GM21381 (cell line): ENCODE results near the gene PLCB1.
"Not testable (repeated sequence)": the region's sequence is repeated elsewhere in the genome, so short reads cannot be mapped to it uniquely, and the experiment has no call there.

ENCODE experiments used
- ATAC-seq: cut with Tn5 transposase; IDR thresholded peaks from one replicate; pipeline ENCODE4 v1.9.1; 2021; ENCODE audit warnings: mild to moderate bottlenecking, moderate library complexity; ENCODE audit not compliant: unreplicated experiment

PLCB1 gene

DNA sequence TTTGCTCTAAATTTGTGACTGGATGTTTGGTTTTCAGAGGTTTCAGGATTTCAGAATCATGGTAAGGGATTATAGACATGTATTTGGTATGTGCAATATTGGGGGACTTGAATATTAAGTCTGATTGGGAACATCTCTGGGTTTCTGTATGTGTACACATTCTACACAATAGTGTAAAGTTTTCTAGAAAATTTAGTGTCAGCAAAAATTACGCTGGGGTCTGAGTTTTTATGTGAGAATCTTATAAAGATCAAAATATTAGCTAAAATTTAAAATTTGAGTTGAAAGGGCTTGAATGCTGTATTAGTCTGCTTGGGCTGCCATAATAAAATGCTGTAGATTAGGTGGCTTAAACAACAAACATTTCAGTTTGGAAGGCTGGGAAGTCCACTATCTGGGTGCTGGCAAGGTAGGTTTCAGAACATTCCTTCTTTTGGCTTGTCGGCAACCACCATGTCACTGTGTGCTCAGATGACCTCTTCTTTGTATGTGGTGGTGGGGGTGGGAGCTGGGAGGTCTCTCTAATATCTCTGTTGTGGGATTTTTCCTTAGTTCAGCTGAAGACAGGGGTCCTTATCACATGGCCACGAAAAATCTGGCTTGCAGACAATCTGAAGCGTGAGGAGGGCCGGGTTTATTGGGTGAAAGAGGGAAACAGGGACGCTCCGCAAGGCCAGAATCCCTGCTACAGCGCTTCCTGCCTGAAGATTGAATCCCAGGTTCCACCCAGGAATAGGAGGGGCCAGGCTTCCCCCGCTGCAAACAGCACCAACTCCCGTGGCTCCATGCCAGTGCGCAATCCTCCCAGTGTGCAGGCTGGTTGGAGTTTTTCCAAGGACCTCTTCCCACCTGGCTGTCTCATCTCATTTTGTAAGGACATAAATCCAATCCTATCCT, 299.7 kb downstream of the PLCB1 start:
- no peak for ATAC-seq

DNA sequence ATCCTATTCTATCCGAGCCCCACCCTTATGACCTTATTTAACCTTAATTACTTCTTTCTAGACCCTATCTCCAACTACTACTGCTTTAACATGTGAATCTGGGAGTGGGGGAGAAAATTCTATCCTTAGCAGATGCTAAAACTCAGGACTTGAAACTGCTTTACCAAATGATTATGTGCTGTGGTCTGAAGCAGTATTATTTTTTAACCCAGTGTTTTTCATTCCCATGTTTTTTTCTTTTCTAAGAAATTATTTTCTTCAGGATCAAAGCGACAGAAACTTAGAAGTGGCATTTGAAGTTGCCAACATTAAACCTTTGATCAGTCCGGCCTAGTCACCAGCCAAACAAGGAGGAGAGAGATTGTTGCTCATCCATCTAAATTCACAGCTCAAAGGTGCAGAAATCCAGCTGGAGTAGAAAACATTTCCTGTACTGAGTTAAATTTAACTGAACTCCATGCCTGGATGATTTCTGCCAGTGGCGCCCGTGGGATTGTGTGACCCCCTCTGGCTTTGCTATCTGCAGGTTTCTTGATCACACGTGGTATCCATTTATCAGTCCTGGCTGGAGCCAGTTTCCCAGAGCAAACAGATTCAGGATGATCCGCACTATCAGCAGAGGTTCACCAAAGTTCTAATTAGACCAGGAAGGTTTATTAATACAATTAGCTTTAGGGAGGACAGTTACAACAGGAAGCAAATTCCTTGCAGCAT, 300.5 kb downstream of the PLCB1 start:
- ATAC-seq = no peak

DNA sequence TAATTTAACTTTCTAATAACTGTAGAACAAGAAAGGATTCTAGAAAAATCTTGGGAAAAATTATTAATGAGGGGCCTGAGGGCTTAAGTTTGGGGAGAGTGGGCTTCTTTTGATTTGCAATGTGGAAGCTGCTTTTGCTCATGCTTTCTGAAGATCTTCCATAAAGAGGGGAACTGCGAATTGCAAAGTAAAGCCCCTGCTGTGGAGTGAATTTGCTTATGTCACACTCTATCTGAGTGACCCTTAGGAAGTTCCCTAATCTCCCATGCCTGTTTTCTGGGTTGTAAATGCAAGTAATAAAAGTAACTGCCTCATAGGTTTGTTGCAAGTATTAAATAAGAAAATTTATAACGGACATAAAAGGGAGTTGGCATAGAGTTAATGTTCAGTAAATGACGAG, 301.2 kb downstream of the PLCB1 start:
- no peak for ATAC-seq

DNA sequence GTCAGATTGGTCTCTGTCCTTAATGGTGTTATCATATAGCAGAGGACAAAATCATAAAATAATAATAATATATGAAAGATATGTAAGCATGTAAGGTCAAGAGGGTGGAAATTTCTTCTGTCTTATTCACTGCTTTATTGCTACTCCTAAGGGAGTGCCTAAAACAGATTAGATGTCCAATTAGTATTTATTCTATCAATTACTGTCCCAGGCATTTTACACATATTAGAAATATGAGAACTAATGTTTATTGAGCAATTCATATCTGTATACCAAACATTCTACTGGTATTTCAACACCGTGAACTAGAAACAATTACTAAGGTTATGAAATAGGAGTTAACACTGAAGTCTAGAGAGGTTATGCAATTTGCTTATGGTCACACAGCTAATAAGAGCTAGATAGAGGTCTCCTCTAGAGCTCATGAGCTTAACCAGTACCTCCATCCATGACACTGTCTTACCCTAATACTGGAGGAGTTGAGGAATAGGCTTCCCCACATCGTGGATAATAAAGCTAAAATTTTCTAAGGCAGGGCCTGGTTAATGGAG, 302.3 kb downstream of the PLCB1 start:
- ATAC-seq = no peak

DNA sequence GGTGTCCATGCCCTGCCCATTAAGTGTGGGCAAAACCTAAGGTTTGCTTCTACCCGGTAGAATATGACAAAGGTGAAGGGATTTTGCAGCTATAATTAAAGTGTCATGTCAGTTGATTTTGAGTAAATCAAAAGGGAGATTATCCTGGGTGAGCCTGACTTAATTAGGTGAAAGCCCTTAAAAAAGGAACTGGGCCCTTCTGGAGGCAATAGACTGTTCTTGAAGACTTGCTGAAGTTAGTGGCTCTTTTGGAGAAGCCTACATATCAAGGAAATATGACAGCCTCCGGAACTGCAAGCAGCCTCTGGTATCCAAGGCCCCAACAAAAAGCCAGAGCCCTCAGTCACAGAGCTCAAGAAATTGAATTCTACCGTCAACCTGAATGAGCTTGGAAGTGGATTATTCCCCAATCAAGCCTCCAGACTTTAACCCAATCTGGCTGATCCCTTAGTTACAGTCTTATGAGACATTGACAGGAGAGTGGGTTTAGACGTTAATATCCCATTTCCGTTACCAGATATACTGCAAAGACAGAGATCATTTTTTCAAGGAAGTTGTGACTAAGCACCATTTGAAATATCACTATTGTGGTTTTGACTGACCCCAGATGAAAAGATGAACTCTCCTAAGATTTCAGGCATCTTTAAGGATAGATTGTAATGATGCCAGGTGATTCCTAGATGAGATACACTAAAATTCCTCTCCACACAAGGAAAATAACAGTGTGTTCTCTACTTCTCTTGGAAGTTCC, 303.4 kb downstream of the PLCB1 start:
- ATAC-seq = no peak

DNA sequence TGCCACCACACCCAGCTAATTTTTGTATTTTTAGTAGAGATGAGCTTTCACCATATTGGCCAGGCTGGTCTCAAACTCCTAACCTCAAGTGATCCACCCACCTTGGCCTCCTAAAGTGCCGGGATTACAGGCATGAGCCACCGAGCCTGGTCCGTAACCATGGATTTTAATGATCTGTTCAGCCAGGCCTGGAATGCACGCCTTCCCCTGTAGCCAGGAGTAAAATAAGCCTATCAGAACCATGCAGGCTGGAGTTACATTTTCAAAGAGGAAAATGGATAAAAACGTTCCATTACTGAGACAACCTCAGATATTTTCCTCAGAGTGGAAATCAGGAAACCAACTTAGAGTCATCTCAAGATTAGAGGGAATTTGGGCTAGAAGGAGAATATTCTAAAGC, 304.9 kb downstream of the PLCB1 start:
- not testable (repeated sequence) for ATAC-seq

DNA sequence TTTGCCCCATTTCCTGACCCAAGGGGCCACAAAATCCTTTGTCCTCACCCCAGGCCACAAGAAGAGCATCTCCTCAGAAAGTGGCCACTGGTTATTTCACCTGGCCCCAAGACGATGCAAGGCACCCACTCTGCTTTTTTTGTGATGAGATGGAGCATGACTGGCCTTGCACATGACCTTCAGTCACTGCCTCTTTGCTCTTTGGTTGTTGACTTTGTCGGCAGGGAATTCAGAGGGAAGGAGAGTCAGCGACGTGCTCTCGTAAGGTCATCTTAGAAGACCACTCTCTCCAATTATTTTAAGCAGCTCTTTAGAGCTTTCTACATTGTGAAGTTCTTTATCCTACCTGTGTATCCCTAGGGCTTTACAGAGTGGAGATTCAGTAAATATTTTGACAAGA, 306.7 kb downstream of the PLCB1 start:
- no peak for ATAC-seq

DNA sequence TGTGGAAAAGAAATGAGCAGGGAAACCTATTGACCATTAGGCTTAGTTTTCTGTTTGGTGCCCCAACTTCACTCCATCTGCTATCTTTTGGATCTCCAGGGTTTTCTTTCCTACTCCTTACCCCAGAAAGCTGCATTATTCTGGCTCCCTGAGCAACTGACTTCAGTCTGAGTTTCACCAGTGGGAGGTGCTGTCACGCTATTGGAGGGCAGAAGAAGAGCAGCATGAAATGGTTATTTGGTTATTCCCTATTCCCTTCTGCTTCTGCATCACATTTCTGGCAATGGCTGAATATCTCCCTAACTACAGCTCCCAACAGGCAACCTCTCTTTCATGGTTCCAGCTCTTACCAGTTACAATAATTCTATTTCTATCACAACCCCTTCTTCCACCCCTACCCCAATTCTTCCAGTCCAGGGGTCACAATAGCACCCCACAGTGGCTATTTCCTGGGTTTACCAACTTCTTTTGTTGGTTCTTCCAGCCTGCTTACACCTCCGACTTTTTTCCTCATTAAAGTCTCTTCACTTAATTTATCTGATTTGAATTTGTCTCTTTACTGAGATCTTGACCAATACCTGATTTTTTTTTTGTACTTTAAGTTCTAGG, 311.5 kb downstream of the PLCB1 start:
- no peak for ATAC-seq

DNA sequence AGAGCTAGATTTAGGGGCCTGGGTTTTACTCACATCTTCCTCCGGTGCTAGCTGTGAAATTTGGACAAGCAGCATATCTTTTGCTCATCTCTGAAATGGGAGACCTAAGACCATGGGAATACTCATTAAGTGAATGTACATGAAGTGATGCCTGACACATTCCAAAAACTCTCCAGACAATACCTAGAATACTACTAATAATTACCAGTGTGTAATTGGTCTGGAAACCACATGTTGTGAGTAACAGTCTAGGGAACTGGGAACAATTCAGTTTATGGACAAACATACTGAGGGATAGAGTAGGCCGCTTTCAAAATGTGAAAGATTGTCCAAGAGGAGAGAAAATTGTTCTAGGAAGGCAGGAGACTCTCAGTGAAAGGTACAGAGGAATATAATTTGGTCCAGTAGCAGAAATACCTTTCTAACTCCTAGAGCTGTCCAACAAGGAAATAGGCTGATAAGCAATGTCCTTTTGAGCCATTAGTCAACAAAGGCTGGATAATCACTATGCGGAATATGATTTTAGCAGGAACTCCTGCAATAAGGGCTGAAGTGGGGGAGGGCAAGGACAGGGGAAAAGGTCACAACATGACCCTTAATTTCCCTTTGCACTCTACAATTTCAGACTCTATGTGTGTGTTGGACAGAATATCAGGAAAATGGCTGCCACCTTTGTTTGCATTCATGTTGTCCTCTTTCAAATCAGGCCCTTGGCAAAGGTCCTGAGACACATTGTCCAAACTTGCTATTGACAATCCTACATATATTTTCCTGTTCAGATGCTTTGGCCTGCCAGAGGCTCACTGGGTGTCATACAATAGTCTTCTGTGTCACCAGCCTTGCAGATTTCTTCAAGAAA, 315.4 kb downstream of the PLCB1 start:
- ATAC-seq = no peak

DNA sequence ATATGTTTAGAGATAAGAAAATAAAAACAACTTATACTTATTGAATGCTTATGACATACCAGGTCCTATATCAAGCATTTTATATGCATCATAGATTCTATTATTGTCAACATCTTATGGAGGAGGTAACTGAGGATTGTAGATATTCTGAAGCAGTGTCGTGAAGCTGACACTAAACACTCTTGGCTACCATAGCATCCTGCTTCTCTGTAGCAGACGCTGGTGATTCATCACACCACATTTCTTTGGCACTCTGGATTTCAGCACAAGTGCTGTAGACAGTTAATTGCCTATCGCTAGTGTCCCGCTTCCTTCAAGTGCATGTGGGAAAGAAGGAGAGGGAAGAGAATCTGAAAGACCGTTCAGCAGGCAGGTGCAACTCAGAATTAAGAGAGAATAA, 317.1 kb downstream of the PLCB1 start:
- no peak for ATAC-seq

DNA sequence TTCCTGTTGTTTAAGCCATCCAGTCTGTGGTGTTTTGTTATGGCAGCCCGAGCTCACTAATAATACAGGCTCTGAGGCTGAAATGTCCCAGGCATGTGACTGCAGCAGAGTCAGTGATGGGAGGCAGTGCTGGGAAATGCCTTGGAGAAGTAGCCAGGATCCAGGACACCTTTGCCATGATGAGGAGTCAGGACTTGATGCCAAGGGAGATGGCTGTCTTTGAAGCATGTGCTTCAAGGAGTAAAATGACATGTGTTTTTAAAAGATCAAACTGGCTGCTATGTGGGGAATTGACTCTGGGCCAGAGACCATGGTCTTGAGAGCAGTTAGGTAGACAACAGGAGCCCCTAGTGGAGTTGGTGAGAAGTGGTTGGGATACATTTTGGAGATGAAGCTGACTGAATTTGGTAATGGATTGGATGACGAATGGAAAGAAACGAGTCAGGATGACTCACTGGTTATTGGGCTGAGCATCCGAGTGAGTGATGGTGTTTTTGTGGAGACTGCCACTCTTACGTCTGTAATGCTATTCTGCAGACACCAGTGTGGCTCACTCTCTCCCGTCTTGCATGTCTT, 322.2 kb downstream of the PLCB1 start:
- no peak for ATAC-seq

DNA sequence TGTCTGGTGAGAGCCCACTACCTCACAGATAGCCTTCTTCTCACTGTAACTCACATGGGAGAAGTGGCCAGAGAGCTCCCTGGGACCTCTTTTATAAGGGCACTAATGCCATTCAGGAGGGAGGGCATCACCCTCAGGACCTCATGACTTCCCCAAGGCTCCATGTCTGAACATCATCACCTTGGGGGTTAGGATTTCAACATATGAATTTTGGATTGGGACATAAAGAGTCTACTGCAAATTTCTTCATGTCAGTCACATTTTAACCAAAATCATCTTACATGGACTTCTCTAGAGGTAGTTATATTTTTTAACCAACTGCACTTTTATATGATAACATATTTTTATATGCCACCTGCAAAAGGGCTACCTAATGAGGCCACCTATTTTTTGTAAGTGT, 324.7 kb downstream of the PLCB1 start:
- ATAC-seq = no peak

DNA sequence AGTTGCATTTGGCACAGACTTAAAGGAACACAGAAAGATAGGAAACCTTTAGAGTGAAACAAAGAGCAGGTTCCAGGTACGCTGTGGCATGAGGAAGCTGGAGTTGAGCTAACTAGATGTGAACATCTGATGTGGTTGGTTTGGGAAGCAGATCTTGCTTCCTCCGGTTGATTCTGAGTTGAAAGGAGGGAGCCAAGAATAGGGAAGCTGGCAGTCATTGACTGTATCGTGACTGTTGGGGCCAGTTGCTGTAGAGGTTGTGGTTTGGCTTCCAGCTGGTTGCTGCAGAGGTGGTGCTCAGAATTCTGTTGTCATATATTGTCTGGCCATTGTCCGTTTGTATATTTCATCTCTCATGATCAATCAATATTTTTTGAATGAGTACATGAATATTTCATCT, 325.9 kb downstream of the PLCB1 start:
- no peak for ATAC-seq

DNA sequence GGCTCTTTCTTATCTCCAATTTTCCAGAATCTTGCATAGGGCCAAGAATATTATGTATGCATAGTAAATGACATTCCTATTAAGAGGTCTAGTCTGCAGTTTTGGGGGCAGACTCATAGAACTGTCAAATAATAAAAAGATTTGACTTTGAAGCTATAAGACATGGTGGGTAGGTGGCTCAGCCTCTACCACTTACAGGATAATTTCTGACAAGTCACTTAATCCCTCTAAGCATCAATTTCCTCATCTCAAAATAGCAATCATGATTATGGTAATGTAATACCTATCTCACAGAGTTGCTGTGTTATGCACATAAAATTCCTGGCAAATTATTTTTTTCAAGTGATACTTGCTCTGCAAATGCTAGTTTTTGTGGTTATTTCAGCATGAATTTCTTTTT, 329.1 kb downstream of the PLCB1 start:
- ATAC-seq = no peak

DNA sequence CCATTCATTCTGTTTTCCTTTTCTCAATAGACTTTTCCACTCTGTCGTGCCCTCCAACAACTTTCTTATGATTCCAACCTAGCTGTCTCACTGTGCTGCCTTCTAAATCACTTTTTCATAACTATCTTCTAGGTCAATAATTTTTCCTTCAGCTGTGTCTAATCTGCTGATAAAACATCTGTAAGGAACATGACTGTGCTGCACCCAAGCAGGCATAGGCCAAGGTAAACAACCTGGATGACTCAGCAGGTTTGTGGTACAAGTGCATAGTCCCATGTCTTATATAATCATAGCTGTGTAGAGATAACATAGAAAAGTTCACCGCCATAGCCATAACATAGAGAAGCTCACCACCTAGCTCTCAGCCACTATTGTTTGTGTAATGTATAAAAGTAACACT, 332.3 kb downstream of the PLCB1 start:
- ATAC-seq = no peak

DNA sequence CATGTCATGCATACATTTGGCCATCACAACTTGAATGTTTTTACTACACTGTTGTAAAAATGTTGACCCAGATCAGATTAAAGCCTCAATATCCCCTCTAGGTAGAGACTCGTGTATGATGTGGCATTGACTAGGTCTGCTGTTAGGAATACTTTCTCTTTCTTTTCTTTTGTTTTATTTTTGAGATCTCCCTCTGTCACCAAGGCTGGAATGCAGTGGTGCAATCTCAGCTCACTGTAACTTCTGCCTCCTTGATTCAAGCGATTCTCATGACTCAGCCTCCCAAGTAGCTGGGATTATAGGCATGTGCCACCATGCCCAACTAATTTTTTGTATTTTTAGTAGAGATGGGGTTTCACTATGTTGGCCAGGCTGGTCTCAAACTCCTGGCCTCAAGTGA, 334.7 kb downstream of the PLCB1 start:
- ATAC-seq = not testable (repeated sequence)

DNA sequence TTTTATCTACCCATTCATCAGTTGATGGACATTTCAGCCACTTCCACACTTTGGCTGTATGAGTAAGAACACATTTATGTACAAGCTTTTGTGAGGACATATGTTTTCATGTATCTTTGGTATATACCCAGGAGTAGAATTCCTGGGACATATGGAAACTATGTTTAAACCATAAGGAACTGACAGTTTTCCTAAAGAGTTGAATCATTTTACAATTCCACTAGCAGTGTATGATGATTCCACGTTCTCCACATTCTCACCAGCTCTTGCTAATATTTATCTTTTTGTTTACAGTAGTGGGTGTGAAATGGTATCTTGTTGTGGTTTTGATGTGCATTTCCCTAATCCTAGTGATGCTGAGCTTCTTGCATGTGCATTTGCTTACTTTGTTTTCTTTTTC, 338.1 kb downstream of the PLCB1 start:
- ATAC-seq = no peak

DNA sequence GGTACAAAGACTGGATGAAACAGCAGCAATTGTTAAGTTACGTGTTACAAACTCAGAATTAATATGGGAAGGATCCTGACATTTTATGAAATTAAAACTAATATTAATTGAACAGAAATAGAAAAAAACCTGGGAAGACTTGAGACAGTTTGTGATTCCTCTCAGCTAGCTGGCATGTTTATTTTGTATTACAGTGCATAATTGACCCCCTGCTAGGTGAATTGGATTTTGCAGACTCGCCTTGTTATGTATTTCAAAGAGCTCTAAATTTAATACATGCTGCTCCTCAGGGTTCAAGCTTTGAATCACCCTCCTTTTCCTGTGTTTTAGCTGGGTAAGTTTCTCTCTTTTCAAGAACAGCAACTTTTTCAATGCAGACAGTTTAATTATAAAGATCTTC, 339.4 kb downstream of the PLCB1 start:
- no peak for ATAC-seq

DNA sequence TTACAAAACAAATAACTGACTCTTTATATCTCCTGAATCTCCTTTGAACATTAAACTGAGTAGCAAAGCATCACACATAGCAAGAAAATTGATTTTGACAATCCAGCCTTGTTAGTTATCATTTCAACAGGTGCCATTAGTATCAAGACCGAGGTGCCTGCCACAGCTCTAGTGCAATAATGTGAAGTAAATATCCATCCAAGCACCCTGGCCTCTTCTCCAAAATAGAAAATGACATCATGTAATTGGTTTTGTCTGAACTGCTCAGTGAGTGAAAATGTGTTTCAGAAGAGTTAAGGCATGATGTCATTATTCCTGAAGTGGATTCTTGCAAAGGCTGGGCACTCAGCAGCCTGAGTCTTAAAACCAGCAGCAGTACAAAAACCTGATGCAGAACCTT, 341.4 kb downstream of the PLCB1 start:
- no peak for ATAC-seq
